GM21423 (cell line): ENCODE measurements around the gene PNO1.
A peak's percentile ranks its signal among the peaks of the same experiment; 100 is the strongest.
"Not testable (repeated sequence)": the region's sequence is repeated elsewhere in the genome, so short reads cannot be mapped to it uniquely, and the experiment has no call there.

Experiments
- ATAC-seq: cut with Tn5 transposase; IDR thresholded peaks from one replicate; pipeline ENCODE4 v1.9.1; 2021; ENCODE audit warnings: mild to moderate bottlenecking, moderate library complexity; ENCODE audit not compliant: unreplicated experiment

Gene PNO1

DNA sequence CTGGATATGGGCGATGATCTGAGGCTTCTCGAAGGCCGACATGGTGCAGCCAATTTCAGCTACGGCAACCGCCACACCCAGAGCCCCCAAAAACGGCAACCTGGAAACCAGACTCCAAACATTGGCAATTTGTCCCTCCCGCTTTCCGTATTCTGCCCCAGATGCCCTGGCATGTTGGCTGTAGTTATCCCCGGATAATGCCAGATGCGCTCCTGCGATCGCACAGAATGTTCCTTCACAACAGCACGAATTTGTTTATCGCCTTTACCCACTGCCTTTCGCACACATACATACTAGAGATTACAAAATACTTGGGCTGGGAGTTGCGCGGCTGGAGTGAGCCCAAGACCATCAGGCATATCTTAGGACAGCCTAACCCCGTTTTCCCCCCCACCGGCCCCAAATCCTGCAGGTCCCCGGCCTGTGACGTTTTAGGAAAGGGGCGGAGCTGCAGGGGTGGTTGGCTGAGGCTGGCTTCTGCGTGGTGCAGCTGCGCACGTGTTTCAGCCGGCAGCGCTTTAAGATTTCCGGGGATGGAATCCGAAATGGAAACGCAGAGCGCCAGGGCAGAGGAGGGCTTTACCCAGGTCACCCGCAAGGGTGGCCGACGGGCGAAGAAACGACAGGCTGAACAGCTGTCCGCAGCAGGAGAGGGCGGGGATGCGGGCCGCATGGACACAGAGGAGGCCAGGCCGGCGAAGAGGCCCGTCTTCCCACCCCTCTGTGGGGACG, at the start of gene PNO1:
Gene PNO1 (plus strand): TSS at position 487 of the 732 bp plus-strand sequence. CDS start 47 bp downstream, at position 534.
- peak; percentile 90 for ATAC-seq

DNA sequence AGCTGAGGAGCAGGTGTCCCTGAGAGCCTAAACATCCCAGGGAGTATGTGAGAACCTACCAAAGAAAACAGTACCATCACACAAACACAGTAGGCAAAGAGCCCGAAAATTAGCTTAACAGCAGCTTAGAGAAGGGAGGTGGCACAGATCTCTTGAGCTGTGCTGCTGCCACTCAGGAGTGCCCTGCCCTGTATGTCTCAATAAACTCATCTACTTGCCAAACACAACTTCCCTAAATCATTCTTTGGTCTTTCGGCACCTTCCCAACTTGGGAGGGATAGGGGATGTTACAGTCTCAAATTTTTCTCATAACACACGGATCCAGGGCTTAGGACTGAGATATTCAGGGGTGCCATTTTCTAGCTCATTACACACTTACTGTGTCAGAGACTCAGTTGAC, 49.6 kb upstream of the PNO1 start:
- ATAC-seq: no peak

DNA sequence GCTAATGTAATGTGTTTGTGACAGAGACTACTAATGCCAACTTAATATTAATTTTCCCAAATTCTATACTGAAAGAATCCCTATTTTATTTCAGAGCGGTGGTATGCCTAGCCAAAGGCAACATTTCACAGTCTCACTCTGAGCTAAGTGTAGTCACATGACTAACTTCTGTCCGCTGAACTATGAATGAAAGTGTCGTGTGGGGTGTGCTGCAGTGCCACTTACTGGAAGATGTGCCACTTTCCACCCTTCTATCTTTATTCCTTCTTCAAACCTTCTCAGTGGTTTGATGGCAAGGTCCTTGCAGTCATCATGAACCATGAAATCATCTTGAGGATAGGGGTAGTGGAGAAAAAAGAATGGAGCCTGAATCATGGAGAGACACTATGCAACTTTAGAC, 47.6 kb upstream of the PNO1 start:
- ATAC-seq: no peak

DNA sequence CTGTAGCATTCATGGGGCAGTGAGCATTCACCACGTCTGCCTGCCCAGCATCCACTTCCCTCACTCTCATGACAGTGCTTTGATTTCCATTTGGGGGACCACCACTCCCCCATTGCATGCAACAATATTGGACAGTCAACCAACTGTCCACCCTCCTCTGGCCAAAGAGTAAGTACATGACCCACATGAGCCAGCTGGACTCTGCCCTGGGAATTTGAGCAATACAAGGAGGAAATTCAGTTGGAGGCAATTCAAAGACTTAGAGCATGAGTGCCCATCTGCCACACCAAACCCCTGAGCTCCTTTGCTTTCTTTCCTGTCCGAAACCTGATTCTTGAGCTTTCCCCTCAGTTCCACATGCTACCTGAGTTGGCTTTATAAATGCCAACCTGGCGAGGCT, 41.7 kb upstream of the PNO1 start:
- no peak for ATAC-seq

DNA sequence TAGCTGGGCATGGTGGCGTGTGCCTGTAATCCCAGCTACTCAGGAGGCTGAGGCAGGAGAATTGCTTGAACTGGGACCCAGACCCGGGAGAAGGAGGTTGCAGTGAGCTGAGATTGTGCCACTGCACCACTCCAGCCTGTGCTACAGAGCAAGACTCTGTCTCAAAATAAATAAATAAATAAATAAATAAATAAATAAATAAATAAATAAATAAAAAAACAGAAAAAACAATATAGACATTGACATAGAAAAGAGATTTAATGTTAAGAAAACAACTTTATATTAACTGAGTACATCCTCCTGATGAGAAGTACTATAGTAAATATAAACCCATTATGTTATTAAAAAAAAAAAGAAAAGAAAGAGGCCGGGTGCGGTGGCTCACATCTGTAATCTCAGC, 39.8 kb upstream of the PNO1 start:
- ATAC-seq: not testable (repeated sequence)

DNA sequence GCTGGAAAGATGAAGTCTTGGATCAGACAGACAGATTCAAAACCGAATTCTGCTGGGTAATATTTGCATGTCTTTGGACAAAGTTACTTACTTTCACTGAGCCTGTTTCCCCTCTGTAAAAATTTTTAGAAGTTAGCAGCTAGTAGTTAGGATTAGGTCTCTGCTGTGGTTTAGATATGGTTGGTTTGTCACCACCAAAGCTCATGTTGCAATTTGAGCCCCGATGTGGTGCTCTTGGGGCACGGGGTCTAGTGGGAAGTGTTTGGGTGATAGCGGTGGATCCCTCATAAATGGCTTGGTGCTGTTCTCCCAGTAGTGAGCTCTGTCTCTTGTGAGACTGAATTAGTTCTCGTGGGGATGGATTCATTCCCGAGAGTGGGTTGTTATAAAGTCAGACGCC, 38.9 kb upstream of the PNO1 start:
- no peak for ATAC-seq

DNA sequence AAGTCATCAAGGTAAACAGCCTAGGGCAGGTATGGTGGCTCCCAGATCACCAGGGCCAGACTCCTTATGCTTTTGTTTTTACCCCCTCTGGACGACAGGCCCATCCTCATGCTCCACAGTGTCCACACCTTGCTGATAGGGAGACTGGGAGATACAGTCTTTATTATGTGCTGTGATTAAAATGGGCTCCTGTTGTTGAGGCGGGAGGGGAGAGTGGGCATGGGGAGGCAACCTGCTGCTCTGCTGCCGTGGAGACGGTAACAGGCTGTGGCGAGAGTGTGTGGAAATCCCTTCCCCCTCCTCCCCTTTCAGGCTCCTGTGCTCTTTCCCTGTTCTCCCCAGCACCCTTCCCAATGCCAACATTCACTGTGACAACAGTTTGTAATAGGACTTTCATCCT, 38.2 kb upstream of the PNO1 start:
- no peak for ATAC-seq

DNA sequence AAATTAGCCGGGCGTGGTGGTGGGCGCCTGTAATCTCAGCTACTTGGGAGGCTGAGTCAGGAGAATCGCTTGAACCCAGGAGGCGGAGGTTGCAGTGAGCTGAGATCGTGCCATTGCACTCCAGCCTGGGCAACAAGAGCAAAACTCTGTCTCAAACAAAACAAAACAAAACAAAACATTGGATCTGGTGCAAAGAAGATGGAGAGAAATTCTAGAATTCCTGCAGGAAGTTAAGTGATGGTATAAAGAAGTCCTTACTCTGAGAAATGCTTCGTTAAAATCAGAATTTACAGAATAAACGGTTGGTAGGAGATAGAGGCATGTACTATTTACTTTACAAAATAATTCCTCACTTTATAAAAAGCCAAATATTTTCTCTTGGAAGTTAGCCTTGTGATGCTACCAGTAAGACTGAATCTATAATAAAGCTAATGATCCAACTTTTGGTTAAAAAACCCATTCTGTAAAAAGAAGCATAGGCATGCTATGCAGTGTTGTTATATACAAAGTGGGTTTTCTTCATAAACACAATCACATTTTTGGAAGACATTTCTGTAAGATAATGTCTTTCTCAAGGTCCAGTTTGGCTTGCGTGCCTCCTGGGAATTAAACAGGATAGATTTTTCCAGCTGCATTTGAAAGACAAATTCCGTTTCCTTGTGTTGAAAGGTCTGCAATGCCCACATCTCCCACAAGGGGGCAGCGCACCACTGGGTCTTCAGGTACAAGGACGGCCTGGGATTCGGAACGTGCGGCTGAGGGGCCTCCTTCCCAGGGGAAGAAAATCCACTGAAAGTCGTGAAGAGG, 35.6 kb upstream of the PNO1 start:
- ATAC-seq: no peak

DNA sequence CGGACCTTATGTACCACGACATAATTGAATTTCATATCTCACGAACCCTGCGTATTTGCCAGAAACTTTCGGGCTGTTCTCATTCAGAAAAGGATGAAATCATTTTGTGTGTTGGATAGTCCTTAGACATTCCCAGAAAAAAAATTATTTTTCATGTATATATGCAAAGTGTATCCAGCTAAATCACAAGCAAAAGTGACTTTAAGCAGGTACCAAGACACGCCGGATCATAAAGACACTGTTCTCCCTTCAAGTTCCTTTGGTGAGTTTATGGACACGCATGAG, 35.1 kb upstream of the PNO1 start:
- no peak for ATAC-seq

DNA sequence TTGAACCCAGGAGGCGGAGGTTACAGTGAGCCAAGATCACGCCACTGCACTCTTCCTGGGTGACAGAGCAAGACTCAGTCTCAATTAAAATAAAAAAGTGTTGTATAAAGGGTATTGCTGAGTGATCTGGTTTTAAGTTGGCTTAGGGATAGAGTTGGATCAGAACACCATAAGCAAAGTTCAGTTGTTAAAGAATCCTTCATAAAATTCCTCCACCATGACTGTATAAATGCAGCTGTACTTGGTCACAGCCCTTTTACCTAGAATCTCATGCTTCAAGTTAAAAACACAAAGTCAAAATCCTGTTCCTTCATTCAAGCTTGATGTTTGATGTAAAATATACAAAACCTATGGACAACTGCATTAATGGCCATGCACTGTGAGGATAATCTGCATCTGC, 33.4 kb upstream of the PNO1 start:
- ATAC-seq: no peak

DNA sequence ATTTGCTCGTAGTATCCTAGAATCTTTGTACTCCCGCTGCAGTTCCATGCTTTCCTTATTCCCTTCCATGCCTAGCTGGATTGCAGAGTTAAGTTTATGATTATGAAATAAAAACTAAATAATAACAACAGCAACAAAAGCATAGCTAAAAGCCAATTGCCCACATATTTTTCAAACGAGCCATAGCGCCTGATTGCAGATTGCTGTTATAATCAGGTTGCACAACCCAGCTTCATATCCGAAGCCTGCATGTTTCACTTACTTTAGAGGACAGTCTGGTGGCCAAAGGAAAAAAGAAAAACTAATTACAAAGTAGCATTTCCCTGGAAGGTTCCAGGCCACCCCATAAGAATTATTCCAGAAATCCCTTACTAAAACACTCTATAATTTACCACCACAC, 31.9 kb upstream of the PNO1 start:
- ATAC-seq: no peak

DNA sequence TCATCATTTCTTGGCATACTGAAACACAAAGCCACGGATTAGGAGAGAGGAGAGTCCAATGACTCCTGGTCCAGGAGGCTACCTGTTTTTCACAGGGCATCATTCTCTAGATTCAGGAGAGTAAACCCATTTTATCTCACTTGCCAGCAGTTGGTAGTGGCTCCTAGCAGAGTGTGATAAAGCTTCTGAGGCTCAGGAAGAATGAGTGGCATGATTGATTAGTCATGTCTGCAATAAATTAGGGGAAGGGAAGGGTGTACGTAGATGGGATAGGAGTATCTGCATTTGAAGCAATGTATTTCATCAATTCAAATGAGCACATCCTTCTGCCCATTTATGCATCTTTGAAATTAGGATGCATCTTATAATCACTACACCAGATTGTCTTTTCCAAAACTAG, 31.1 kb upstream of the PNO1 start:
- ATAC-seq: no peak

DNA sequence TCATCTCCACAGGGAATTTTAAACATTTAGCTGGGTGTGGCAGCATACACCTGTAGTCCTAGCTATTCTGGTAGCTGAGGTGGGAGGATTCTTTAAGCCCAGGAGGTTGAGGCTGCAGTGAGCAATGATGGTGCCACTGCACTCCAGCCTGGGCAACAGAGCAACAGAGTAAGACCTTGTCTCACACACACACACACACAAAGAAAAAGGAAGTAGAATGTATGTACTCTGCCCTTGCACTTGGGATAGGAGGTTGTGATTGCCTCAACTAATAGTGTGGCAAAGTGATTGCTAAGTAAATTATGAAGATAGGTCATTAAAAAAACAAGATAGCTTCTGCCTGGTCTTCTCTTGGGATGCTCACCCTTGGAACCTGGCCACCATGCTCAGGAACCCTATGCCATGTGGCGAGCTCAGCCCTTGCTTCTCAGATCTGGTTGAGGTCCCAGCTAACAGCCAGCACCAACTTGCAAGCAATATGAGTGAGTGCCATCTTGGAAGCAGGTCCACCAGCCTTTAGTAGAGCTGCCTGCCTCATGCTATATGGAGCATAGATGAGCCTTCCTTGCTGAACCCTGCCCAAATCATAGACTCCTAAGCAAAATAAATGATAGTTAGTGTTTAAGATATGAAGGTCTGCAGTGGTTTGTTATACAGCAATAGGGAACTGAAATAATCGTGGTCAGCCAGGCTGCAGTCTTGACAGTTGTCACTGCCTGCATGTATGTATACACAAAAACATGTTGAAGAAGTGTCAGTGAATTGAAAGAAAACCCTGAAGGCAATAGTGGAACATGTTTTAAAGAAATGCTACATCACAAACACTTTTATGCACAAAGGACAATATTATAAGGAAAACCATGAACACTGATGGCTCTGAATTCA, 30.1 kb upstream of the PNO1 start:
- ATAC-seq: peak; percentile 90

DNA sequence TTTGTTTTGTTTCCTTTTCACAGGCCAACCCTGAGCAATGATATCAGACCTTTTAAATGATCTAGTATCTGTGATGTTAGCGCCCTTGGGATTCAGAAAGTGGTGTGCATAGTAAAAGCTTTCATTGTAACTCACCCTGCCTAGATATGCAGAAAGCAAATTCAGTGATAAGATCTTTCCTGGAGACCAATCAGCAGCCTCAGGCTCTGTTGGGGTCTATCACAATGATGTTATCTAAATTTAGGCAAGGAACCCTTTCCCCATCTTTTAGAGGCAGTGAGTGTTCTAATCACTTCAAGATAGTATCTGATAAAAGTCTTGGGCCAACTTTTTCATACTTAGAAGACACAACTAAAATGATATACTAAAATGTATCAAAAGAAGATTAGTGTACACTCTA, 23.6 kb upstream of the PNO1 start:
- no peak for ATAC-seq

DNA sequence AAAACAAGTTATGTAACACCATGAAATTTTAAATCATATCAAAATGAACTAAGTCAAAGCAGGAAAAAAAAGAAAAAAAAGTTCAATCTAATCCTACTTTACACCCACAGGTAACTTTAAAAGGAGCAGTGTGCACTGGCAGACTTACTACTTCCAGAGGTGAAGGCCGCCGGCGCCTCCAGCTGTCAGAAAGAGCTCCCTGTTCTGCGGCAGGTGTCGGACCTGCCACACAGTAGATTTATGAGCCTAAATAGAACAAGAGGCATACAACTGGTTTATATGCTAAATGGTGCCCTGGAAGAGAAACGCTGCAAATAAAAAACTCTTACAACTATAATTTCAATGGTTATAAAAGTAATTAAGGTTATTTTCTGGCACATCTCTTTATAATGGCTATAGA, 23.1 kb upstream of the PNO1 start:
- ATAC-seq: no peak

DNA sequence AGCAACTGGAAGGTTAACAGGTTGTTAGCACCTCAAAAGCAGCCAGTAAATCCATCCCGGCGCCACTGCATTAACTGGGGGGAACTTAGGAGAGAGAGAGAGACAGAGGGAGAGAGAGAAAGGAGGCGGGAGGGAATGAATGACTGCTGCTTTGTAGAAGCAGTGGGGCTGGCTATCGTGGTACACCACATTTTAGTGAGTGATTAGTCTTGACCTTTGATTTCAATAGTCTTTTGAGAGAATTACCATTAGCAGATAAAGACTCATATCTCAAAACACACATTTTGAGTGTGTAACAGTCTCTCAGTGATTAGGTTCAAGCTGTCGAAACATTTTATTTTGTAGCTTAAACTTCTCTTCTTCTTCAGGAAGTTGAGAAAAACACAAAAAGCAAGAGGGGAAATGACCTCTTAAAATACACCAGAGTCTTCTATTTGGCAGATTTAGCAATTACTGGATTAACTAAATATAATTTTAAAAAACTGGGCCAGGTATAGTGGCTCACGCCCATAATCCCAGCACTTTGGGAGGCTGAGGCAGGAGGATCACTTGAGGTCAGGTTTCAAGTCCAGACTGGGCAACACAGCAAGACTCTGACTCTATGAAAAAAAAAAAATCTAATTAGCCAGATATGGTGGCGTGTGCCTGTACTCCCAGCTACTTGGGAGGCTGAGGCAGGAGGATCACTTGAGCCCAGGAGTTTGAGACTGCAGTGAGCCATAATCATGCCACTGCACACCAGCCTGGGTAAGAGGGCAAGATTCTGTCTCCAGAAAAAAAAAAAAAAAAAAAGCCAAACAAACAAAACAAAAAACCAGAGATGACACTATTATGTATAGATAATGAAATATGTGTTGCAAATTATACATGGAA, 22.0 kb upstream of the PNO1 start:
- no peak for ATAC-seq

DNA sequence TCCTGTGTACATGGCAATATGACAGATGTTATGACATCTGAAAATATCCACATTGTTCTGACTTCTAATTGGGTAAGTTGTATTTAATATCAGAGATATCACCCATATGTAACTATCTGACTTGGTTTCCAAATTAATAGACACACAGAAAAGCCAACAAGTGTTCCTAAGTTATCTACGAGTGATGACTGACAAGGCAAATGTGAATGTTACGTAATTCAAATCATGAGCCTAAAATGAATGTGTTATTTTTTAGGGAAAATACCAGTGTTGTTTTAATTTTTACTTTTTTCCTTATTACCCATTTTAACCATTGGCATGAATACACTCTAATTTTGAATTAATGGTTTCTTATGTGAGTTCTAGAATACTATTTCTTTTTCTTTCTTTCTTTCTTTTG, 15.8 kb upstream of the PNO1 start:
- ATAC-seq: no peak

DNA sequence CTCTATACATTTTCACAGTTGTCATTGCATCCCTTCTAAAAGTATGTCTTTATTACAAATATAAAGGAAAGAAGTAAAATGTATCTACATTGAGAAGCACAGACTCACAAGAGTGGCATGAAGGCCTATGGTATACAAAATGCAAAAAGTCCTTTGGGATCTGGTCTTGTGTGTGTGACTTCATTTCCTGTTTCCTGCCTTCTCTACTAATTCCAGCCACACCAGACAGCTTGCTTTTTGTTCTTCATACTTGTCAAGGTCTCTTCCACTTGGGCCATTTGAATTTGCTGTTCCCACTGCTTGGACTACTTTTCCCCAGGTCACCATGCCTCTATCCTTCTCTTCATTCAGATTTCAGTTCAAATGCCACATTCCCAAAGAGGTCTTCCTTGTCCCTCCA, 6.7 kb upstream of the PNO1 start:
- ATAC-seq: no peak

DNA sequence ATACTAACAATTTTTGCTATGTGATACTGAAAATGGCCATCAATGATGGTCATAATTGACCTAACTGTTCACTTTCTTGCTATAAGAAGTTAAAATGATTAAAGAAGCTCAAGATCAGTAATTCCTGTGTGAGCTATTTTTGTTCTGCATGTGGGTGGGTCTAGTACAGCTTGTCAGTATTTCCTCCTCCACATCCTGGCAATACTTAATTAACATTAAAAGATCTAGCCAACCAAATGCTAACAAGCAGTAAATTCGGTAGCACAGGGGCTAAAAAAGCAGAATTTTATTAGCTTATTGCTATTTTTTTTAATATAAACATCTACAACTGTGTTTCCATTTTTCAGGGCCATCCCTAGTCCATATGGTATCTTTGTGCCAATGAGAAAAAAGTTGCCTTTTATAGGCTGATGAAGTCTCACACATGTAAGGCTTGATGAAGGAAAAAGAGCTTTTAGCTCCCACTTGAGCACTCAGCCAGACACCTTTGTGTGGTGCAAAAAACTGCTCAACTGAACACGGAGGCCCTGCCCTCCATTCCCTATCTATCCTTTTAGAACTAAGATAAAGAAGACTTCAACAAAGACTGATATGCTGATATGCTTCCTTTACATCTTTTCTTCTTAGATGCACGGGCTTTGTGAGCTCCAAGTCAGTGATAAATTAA, 4.9 kb upstream of the PNO1 start:
- ATAC-seq: no peak

DNA sequence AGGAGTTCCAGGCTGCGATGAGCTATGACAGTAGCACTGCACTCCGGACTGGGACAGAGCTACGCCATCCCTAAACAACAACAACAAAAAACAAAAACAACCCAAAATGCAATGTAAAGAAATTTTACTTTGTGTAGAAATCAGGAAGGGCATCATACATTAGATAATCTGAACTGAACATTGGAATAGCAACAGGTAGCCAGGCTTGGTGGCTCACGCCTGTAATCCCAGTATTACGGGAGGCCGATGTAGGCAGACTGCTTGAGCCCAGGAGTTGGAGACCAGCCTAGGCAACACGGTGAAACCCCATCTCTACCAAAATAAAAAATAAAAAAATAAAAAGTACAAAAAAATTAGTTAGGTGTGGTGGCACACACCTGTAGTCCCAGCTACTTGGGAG, 2.1 kb upstream of the PNO1 start:
- no peak for ATAC-seq
